Natural killer cell (primary cell): ENCODE data around the gene FRS3. TPM values are rescaled to one million over a fixed set of nuclear protein-coding genes. Genes with fewer than 3 reads are reported as not detected.

Experiments
- ATAC-seq, 3 donors: fragments of 150-1000 bp in 2 of 3; fragments of 200-7000 bp in 1 of 3; cut with Tn5 transposase; 1 replicate in 1 of 3; 2 replicates in 2 of 3; pipeline ENCODE4 v1.10.0; 2021; ENCODE audit warnings: mild to moderate bottlenecking in 2 of 3, moderate library complexity in 2 of 3
- DNase-seq, 2 donors: peaks; one replicate each; pipeline versions ENCODE4 v3.0.0 to v3.0.0-alpha.2; 2013 to 2021; ENCODE audit warnings: mixed read lengths in 1 of 2
- H3K27ac ChIP-seq: one replicate; pipeline ENCODE4 v1.5.1; 2013; ENCODE audit warnings: mild to moderate bottlenecking, low read length
- H3K27me3 ChIP-seq: one replicate; pipeline ENCODE4 v1.6.1; 2013; ENCODE audit warnings: low read length; ENCODE audit not compliant: control insufficient read depth, insufficient read depth
- H3K36me3 ChIP-seq: one replicate; pipeline ENCODE4 v1.6.1; 2013; ENCODE audit warnings: low read length; ENCODE audit not compliant: control insufficient read depth, insufficient read depth
- H3K4me1 ChIP-seq: one replicate; pipeline ENCODE4 v1.6.1; 2013; ENCODE audit warnings: low read length; ENCODE audit not compliant: control insufficient read depth, insufficient read depth
- H3K4me3 ChIP-seq: one replicate; pipeline ENCODE4 v1.5.1; 2013; ENCODE audit warnings: low read length
- H3K9me3 ChIP-seq: one replicate; pipeline ENCODE4 v1.6.1; 2013; ENCODE audit warnings: low read length; ENCODE audit not compliant: control insufficient read depth, insufficient read depth
- H3K27ac Mint-ChIP-seq, 2 donors: one replicate each; pipeline ENCODE4 v1.8.0; 2022; ENCODE audit warnings: mild to moderate bottlenecking in 2 of 2, mixed read lengths in 2 of 2, moderate library complexity in 1 of 2
- H3K27me3 Mint-ChIP-seq, 2 donors: one replicate each; pipeline ENCODE4 v1.8.0; 2022; ENCODE audit warnings: low read depth in 2 of 2, mixed read lengths in 2 of 2
- H3K36me3 Mint-ChIP-seq: one replicate; pipeline ENCODE4 v1.8.0; 2022; ENCODE audit warnings: mixed read lengths
- H3K4me1 Mint-ChIP-seq, 2 donors: one replicate each; pipeline ENCODE4 v1.8.0; 2022; ENCODE audit warnings: mixed read lengths in 2 of 2
- H3K4me3 Mint-ChIP-seq: one replicate; pipeline ENCODE4 v1.8.0; 2022; ENCODE audit warnings: mild to moderate bottlenecking, moderate library complexity, mixed read lengths
- H3K9me3 Mint-ChIP-seq, 2 donors: one replicate each; pipeline ENCODE4 v1.8.0; 2022; ENCODE audit warnings: mixed read lengths in 2 of 2
- WGBS: methylation state at CpG from one replicate; pipeline ENCODE4 v1.1.7; 2013; ENCODE audit warnings: missing lambda C conversion rate; ENCODE audit not compliant: insufficient coverage; 5-methylcytosine and 5-hydroxymethylcytosine counted together
- intact Hi-C: fragments of 100-400 bp; cut with micrococcal nuclease; formaldehyde crosslinking; loops from one replicate; pipeline ENCODE4 v1.14.2; 2022
- total RNA-seq, 4 donors: library from RNA; stranded (reverse); fragments of 120-200 nt in 1 of 4; gene quantifications; one replicate each; pipeline versions ENCODE4 v1.2.3 to v1.2.4, GENCODE V29; 2013 to 2022
- TF ChIP-seq, protein P1 (sequence below): fragments of 200-600 bp; IDR thresholded peaks from one replicate; pipeline ENCODE4 v1.8.0; 2022; ENCODE audit warnings: antibody characterized with exemption

The FRS3 gene, protein sequence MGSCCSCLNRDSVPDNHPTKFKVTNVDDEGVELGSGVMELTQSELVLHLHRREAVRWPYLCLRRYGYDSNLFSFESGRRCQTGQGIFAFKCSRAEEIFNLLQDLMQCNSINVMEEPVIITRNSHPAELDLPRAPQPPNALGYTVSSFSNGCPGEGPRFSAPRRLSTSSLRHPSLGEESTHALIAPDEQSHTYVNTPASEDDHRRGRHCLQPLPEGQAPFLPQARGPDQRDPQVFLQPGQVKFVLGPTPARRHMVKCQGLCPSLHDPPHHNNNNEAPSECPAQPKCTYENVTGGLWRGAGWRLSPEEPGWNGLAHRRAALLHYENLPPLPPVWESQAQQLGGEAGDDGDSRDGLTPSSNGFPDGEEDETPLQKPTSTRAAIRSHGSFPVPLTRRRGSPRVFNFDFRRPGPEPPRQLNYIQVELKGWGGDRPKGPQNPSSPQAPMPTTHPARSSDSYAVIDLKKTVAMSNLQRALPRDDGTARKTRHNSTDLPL
- total RNA-seq, result 1 to 10 TPM; 4.5 to 5.7 (median 5.4) TPM
- 3.4 TPM for total RNA-seq (2013)

DNA sequence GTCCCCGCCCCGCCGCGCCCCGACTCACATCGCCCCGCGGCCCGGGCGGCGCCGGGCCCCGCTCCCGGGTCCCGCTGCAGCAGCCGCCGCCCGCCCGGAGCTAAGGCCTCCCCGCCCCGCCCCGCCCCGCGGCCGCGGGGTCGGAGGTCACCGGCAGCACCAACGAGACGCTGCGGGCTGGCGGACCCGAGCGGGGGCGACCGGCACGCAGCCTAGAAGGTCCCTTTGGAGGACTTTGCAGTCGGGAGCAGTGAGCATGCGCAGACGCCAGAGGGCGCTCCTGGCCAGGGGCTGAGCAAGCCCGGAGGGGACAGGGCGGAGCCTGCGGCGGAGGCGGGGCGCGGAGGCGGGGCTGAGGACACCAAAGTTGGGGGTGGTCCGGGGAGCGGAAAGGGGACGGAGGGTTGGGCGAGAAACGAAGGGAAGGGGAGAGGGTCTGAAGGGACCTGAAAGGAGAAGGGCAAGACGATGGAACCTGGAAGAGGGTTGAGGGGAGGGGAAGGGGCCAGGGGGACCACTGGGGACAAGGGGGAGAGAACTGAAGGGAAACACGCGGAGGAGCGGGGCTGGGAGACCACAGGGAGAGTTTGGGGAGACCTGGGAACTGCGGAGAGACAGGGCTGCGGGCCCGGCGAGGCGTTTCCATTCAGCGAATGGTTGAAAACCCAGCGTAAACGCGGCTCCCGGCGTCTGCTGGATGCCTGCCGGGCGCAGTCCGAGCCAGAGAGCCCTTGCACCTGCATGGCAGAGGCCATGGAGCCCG, at the start of gene FRS3:
TSS of gene FRS3 (minus strand) at position 113 of the 763 bp plus-strand sequence. CDS start 2,913 bp downstream, outside the sequence.
- Mint-ChIP-seq H3K27ac (peak within 1 kb of the TSS in 1 of 2 donors; percentile 80), H3K4me3 (peak within 1 kb of the TSS; percentile 92), H3K36me3 (peaks cover 2% of the 10 kb centered on the region), H3K27me3 (peaks cover 0 to 3% of the 10 kb centered on the region in 2 donors), H3K9me3 (no peaks in the 10 kb centered on the region), H3K4me1 (peaks cover 7 to 22% of the 10 kb centered on the region in 2 donors)
- no peaks in the 10 kb centered on the region for H3K27me3 ChIP-seq
- ATAC-seq (peak; percentile 96 to 100 (median 98)), DNase-seq (peak; percentile 99)
- no peaks in the 10 kb centered on the region for H3K9me3 ChIP-seq
- no peak within 1 kb of the TSS for H3K27ac ChIP-seq
- peak within 1 kb of the TSS; percentile 40 for H3K4me3 ChIP-seq
- TF ChIP-seq, protein P1, sequence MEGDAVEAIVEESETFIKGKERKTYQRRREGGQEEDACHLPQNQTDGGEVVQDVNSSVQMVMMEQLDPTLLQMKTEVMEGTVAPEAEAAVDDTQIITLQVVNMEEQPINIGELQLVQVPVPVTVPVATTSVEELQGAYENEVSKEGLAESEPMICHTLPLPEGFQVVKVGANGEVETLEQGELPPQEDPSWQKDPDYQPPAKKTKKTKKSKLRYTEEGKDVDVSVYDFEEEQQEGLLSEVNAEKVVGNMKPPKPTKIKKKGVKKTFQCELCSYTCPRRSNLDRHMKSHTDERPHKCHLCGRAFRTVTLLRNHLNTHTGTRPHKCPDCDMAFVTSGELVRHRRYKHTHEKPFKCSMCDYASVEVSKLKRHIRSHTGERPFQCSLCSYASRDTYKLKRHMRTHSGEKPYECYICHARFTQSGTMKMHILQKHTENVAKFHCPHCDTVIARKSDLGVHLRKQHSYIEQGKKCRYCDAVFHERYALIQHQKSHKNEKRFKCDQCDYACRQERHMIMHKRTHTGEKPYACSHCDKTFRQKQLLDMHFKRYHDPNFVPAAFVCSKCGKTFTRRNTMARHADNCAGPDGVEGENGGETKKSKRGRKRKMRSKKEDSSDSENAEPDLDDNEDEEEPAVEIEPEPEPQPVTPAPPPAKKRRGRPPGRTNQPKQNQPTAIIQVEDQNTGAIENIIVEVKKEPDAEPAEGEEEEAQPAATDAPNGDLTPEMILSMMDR, result peak; percentile 77
- intact Hi-C loops, result loop anchor here (1.0 to 10.0 kb wide), 4 partner anchors 157 to 765 kb away; no protein-coding TSS in a partner anchor
- H3K4me1 ChIP-seq, result peaks cover 22% of the 10 kb centered on the region
- peaks cover 5% of the 10 kb centered on the region for H3K36me3 ChIP-seq
- WGBS, result under 1% methylated on average over 73 of the region's 73 CpGs

DNA sequence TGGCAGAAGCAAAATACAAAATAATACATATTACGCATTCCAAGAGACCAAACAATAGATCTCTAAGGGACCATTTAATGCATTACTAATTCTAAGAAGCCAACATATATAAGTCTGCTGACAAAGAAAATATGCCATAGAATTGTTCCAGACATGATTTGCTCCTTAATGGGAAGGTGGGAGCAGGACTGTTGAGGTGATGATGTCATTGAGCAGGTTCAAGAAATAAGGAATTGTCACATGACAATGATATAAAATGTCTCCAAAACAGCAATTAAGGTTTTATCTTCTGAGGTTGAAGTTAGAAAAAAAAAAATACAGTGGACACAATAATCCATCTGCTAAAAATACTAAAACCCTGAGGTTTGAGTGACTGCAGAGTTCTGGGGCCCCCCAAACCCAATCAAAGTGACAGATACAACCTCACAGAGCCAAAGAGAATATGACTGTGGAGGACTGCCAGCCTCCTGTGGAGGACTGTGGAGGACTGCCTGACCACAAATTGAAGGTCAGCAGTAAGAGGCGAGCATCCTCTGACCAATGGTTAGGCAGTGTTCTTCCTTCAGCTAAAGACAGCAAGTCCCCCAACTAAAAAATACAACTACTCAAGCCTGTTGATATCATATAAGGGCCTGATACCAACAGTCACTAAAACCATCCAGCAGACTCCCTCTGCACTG, 46.8 kb upstream of the FRS3 start:
- no peaks in the 10 kb centered on the region for H3K27me3 ChIP-seq
- no peaks in the 10 kb centered on the region for H3K27me3 Mint-ChIP-seq
- ATAC-seq (no peak), DNase-seq (no peak)
- no peak overlapping the region for H3K27ac Mint-ChIP-seq
- intact Hi-C loops, result no loop called here
- H3K9me3 Mint-ChIP-seq, result no peaks in the 10 kb centered on the region
- H3K27ac ChIP-seq, result no peak overlapping the region
- no peaks in the 10 kb centered on the region for H3K36me3 Mint-ChIP-seq
- H3K36me3 ChIP-seq, result no peaks in the 10 kb centered on the region
- no peaks in the 10 kb centered on the region for H3K4me1 Mint-ChIP-seq
- TF ChIP-seq, protein P1, result no peak
- no peak overlapping the region for H3K4me3 Mint-ChIP-seq
- H3K9me3 ChIP-seq, result no peaks in the 10 kb centered on the region
- no peaks in the 10 kb centered on the region for H3K4me1 ChIP-seq
- no peak overlapping the region for H3K4me3 ChIP-seq
- 82% methylated on average over 1 of the region's 2 CpGs for WGBS

DNA sequence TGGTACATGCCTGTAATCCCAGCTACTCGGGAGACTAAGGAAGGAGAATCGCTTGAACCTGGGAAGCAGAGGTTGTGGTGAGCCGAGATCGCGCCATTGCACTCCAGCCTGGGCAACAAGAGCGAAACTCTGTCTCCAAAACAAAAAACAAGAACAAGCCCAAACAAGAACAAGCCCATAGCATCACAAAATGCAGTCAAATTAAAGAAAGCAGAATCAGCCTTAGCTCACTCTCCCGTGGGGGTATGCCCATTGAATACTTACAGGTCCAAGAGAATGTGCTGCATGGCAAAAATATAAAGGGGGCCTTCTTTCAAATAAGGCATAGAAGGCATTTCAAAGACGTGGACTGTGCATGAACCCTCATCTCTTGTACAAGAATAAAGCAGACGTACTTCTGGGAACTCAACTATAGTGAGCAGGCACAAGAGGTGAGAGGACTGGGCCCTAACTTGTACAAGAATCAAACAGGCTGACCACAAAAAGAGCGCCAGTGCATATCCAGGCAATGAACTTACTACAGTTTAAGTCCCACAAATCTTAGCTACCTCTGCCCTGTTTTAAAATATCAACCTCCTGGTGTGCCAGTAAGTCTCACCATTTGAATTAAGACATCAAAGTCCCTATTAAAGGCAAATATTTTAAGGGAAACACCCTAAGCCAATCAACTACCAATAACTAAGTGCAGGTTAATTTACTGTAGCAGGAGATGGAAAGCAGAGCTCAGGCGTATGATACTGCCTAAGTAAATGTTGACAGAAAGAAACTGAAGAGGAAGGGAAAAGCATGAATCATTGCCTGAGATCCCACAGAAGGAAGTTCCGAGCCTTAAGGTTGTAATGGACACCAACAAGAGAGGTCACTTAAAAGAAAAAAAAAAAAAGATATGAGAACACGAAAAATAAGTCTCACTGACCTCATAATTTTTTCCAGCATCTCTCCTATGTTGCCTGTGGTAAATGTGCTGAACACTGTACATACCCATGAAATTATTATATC, 45.2 kb upstream of the FRS3 start:
- TF ChIP-seq, protein P1, result no peak
- no peak overlapping the region for H3K27ac ChIP-seq
- ATAC-seq (no peak), DNase-seq (no peak)
- Mint-ChIP-seq H3K27me3 (no peaks in the 10 kb centered on the region), H3K36me3 (no peaks in the 10 kb centered on the region), H3K4me1 (no peaks in the 10 kb centered on the region), H3K4me3 (no peak overlapping the region), H3K27ac (no peak overlapping the region), H3K9me3 (no peaks in the 10 kb centered on the region)
- H3K9me3 ChIP-seq, result no peaks in the 10 kb centered on the region
- no peaks in the 10 kb centered on the region for H3K27me3 ChIP-seq
- H3K36me3 ChIP-seq, result no peaks in the 10 kb centered on the region
- 93% methylated on average over 12 of the region's 13 CpGs for WGBS
- no peaks in the 10 kb centered on the region for H3K4me1 ChIP-seq
- no peak overlapping the region for H3K4me3 ChIP-seq
- intact Hi-C loops, result no loop called here
